ENCODE measurements around the gene ANKS1B. TPM values are rescaled to one million over a fixed set of nuclear protein-coding genes. Genes with fewer than 3 reads are reported as not detected.

The ANKS1B gene
- total RNA-seq, 1 experiment from 2014 or later = 5.8 TPM

GRCh38 chr12:99454539-99455172, 530.1 kb downstream of the ANKS1B start (continued):
- no peak for TF ChIP-seq PRRX2 (CRISPR knock-in tag; IDR thresholded peaks at IDR 0.05)
- TF ChIP-seq, protein P1, sequence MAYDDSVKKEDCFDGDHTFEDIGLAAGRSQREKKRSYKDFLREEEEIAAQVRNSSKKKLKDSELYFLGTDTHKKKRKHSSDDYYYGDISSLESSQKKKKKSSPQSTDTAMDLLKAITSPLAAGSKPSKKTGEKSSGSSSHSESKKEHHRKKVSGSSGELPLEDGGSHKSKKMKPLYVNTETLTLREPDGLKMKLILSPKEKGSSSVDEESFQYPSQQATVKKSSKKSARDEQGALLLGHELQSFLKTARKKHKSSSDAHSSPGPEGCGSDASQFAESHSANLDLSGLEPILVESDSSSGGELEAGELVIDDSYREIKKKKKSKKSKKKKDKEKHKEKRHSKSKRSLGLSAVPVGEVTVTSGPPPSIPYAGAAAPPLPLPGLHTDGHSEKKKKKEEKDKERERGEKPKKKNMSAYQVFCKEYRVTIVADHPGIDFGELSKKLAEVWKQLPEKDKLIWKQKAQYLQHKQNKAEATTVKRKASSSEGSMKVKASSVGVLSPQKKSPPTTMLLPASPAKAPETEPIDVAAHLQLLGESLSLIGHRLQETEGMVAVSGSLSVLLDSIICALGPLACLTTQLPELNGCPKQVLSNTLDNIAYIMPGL (CRISPR knock-in tag; IDR thresholded peaks at IDR 0.05) = no peak
- no peak for TF ChIP-seq CBFB (CRISPR knock-in tag; IDR thresholded peaks at IDR 0.05; ENCODE audit: low read depth)

DNA sequence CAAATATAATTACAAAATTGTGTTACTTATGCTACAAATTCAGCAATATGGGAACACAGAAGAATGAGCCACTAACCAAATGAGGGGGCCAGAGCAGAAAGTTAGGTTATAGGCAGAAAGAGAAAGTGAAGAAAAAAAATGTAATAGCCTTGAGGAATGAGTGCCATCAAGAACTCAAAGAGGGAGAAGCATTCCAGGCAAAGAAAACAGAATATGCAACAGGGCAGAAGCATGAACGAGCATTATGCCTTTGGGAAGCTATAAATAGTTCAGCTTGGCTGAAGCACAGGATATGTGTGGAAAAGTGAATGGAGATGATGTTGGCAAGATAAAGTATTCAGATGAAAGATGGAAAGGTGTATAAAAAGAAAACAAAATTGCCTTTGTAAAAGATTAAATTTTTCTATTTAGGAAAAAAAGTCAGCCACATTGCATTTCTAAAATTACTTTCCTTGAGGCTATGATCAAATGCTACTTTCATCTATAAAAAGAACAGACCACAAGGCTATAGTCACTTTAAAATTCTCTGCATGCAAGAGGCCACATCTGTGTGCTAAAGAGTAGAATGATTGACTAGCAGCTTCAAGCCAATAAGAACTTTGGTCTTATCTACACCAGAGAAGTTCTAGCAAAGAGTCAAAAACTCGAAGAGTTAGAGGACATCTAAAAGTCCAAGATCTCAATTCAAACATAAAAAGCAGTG, 530.7 kb downstream of the ANKS1B start:
- no peak overlapping the region for H3K27ac Mint-ChIP-seq
- no peak overlapping the region for H3K4me3 Mint-ChIP-seq
- POLR2A ChIA-PET = no interaction called here
- no peak for TF ChIP-seq IRF2 (CRISPR knock-in tag; IDR thresholded peaks at IDR 0.05; ENCODE audit: borderline replicate concordance, low read depth)
- TF ChIP-seq E2F4 (CRISPR knock-in tag; IDR thresholded peaks at IDR 0.05; ENCODE audit: borderline replicate concordance, low read depth) = no peak
- no peak for TF ChIP-seq OVOL2 (CRISPR knock-in tag; IDR thresholded peaks at IDR 0.05; ENCODE audit: borderline replicate concordance)
- no peak for TF ChIP-seq NFATC4 (CRISPR knock-in tag; IDR thresholded peaks at IDR 0.05)
- no peak for TF ChIP-seq ZNF416 (CRISPR knock-in tag; IDR thresholded peaks at IDR 0.05)
- TF ChIP-seq SMAD3 (CRISPR knock-in tag; IDR thresholded peaks at IDR 0.05; ENCODE audit: borderline replicate concordance) = no peak
- TF ChIP-seq ETV6 (CRISPR knock-in tag; IDR thresholded peaks at IDR 0.05) = no peak
- no peak for TF ChIP-seq ZBTB43 (CRISPR knock-in tag; IDR thresholded peaks at IDR 0.05)
- no peak for TF ChIP-seq ZNF532 (CRISPR knock-in tag; IDR thresholded peaks at IDR 0.05; ENCODE audit: borderline replicate concordance)
- H3K27me3 Mint-ChIP-seq (ENCODE audit: low read depth) = no peaks in the 10 kb centered on the region
- H3K36me3 Mint-ChIP-seq = no peaks in the 10 kb centered on the region
- peaks cover 22% of the 10 kb centered on the region for H3K4me1 Mint-ChIP-seq
- CTCF ChIA-PET = no interaction called here
- no peak for ATAC-seq
- DNase-seq (ENCODE audit: low spot score) = no peak
- peaks cover 21% of the 10 kb centered on the region for H3K9me3 Mint-ChIP-seq

GRCh38 chr12:99450036-99450630, 534.6 kb downstream of the ANKS1B start:
- Mint-ChIP-seq H3K36me3 (no peaks in the 10 kb centered on the region), H3K27ac (peak overlapping the region; percentile 48; the same call in 1 of the 2 replicates), H3K9me3 (peaks cover 7% of the 10 kb centered on the region), H3K4me3 (no peak overlapping the region), H3K4me1 (peaks cover 20% of the 10 kb centered on the region), H3K27me3 (ENCODE audit: low read depth) (no peaks in the 10 kb centered on the region)
- ChIA-PET POLR2A (no interaction called here), CTCF (no interaction called here)
- ATAC-seq (no peak), DNase-seq (ENCODE audit: low spot score) (no peak)
- no peak for TF ChIP-seq ATF3 (CRISPR knock-in tag; conservative IDR thresholded peaks at IDR 0.05)
- no peak for TF ChIP-seq PRDM15 (CRISPR knock-in tag; IDR thresholded peaks at IDR 0.05)
- no peak for TF ChIP-seq ZNF263 (CRISPR knock-in tag; IDR thresholded peaks at IDR 0.05; ENCODE audit: low read depth)
- no peak for TF ChIP-seq ERG (CRISPR knock-in tag; IDR thresholded peaks at IDR 0.05)
- TF ChIP-seq JAZF1 (CRISPR knock-in tag; IDR thresholded peaks at IDR 0.05) = no peak
- no peak for TF ChIP-seq ATF1 (CRISPR knock-in tag; IDR thresholded peaks at IDR 0.05)
